Measurements from ENCODE around the gene COL1A2.

Gene COL1A2

DNA sequence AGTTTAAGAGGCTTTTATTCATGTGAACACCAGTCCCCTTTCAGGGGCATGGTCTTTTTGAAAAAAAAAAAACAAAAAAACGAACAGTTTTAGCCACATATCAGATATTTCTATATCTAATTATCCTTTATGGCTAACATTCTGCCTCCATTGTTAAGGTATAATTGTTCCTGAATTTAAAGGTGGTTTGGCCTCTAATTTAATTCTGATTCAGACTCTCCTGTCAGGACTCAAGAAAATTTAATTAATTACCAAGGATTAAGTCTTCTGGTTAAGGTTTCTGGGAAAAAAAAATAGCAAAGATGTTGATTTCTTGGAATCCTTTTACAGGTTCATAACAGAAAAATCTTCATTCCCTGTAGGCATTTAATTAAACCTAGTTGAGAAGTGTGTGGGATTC, 27.4 kb downstream of the COL1A2 start:
- no peaks in the 10 kb centered on the region for H3K27me3 ChIP-seq
- no peaks in the 10 kb centered on the region for H3K4me1 ChIP-seq (ENCODE audit: control insufficient read depth in 1 of 2, insufficient read depth in 1 of 2, low read depth in 1 of 2, low read length in 1 of 2)
- H3K4me3 ChIP-seq (ENCODE audit: low read depth in 1 of 2, low read length in 1 of 2) = no peak overlapping the region
- no peaks in the 10 kb centered on the region for H3K9me3 ChIP-seq
- H3K36me3 ChIP-seq = no peaks in the 10 kb centered on the region
- TF ChIP-seq CTCF (IDR thresholded peaks at IDR 0.05) = no peak
- no peak overlapping the region for H3K27ac ChIP-seq

DNA sequence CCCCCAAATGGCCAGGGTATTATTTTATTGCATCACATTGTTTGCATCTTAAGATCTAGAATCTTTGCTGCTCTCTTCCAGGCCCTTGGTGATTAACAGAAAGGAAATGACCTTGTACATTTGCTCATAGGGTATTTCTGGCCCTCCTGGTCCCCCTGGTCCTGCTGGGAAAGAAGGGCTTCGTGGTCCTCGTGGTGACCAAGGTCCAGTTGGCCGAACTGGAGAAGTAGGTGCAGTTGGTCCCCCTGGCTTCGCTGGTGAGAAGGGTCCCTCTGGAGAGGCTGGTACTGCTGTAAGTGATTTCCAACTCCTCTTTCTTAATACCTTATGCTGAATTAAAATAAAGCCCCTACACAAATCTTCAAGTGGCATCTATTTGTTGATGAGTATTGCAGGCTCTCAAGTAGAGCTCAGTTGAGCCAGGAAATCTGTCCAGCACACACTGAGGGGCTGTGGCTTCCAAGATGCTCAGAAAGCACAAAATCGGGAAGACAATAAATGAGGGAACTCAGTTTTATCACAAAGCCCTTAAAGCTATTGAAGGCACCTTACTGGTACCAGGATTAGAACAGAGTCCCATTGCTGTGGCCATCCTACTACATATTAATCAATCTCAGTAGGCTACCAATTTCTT, 28.2 kb downstream of the COL1A2 start:
- no peak overlapping the region for H3K4me3 ChIP-seq (ENCODE audit: low read depth in 1 of 2, low read length in 1 of 2)
- H3K36me3 ChIP-seq = no peaks in the 10 kb centered on the region
- no peaks in the 10 kb centered on the region for H3K4me1 ChIP-seq (ENCODE audit: control insufficient read depth in 1 of 2, insufficient read depth in 1 of 2, low read depth in 1 of 2, low read length in 1 of 2)
- H3K27me3 ChIP-seq = no peaks in the 10 kb centered on the region
- no peaks in the 10 kb centered on the region for H3K9me3 ChIP-seq
- H3K27ac ChIP-seq = no peak overlapping the region
- TF ChIP-seq CTCF (IDR thresholded peaks at IDR 0.05) = no peak

DNA sequence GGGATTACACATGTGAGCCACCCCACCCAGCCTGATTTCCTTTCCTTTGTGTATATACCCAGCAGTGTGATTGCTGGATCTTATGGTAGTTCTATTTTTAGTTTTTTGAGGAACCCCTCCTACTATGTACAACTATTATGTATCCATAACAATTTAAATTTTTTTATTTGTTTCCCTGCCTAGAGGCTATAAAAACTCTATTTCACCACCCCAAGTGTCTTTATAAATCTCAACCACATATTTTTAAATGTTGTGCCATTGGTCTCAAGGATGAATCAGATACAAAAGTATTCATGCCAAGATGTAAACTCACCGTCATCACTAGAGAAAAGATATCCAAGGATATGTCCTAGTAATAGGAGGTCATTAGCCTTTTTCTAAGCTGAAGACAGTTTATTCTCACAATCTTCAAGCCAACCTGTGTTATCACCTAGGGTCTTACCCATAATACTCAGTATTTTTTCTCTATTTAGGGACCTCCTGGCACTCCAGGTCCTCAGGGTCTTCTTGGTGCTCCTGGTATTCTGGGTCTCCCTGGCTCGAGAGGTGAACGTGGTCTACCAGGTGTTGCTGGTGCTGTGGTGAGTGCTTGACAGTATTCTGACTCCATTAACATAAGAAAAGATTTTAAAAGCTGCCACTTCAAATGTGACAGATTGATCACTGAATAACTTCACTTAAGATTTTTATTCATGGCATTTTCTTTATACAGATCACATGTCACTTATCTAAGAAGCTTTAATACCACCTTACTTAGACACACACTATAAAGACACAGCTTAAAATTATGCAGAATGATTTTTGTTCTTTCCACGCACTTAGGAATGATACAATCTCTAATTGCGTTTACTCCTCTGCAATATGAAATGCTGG, 29.4 kb downstream of the COL1A2 start:
- H3K36me3 ChIP-seq = no peaks in the 10 kb centered on the region
- H3K9me3 ChIP-seq = no peaks in the 10 kb centered on the region
- H3K4me1 ChIP-seq (ENCODE audit: control insufficient read depth in 1 of 2, insufficient read depth in 1 of 2, low read depth in 1 of 2, low read length in 1 of 2) = no peaks in the 10 kb centered on the region
- H3K4me3 ChIP-seq (ENCODE audit: low read depth in 1 of 2, low read length in 1 of 2) = no peak overlapping the region
- no peak overlapping the region for H3K27ac ChIP-seq
- no peak for TF ChIP-seq CTCF (IDR thresholded peaks at IDR 0.05)
- H3K27me3 ChIP-seq = no peaks in the 10 kb centered on the region

- Histone ChIP-seq H3K4me3 (ENCODE audit: low read depth in 1 of 2, low read length in 1 of 2) (no peak overlapping the region), H3K27ac (no peak overlapping the region), H3K36me3 (no peaks in the 10 kb centered on the region), H3K4me1 (ENCODE audit: control insufficient read depth in 1 of 2, insufficient read depth in 1 of 2, low read depth in 1 of 2, low read length in 1 of 2) (no peaks in the 10 kb centered on the region), H3K9me3 (no peaks in the 10 kb centered on the region), H3K27me3 (no peaks in the 10 kb centered on the region)
- TF ChIP-seq CTCF (IDR thresholded peaks at IDR 0.05) = no peak
Measured at GRCh38 chr7:94425546-94425945, 30.9 kb downstream of the COL1A2 start.

DNA sequence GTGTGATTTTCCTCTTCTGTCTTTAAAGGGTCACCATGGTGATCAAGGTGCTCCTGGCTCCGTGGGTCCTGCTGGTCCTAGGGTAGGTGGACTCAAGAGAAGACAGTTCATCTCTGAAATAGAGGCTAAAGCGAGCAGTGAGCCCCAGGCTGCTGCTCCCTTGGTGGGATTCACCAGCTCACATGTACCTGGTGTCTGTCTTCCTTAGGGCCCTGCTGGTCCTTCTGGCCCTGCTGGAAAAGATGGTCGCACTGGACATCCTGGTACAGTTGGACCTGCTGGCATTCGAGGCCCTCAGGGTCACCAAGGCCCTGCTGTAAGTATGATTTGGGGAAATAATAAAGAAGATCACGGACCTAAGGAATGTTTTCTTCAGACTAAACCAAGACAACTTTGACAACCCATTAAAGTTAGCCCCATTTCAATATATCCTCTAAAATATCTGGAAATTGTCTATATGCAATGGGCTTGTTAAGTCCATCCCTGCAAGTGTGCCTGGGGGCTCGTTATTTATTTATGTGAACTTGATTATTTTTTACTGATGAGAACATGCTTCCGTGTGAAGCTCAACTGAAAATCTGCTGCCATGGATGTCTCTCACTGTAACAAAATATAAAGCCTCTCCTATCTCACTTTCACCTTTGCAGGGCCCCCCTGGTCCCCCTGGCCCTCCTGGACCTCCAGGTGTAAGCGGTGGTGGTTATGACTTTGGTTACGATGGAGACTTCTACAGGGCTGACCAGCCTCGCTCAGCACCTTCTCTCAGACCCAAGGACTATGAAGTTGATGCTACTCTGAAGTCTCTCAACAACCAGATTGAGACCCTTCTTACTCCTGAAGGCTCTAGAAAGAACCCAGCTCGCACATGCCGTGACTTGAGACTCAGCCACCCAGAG, 32.5 kb downstream of the COL1A2 start:
- TF ChIP-seq CTCF (IDR thresholded peaks at IDR 0.05) = no peak
- no peaks in the 10 kb centered on the region for H3K4me1 ChIP-seq (ENCODE audit: control insufficient read depth in 1 of 2, insufficient read depth in 1 of 2, low read depth in 1 of 2, low read length in 1 of 2)
- H3K27me3 ChIP-seq = no peaks in the 10 kb centered on the region
- H3K36me3 ChIP-seq = no peaks in the 10 kb centered on the region
- no peaks in the 10 kb centered on the region for H3K9me3 ChIP-seq
- no peak overlapping the region for H3K27ac ChIP-seq
- no peak overlapping the region for H3K4me3 ChIP-seq (ENCODE audit: low read depth in 1 of 2, low read length in 1 of 2)

All from neutrophil (primary cell).